ENCODE measurements around the gene KCND2.

DNA sequence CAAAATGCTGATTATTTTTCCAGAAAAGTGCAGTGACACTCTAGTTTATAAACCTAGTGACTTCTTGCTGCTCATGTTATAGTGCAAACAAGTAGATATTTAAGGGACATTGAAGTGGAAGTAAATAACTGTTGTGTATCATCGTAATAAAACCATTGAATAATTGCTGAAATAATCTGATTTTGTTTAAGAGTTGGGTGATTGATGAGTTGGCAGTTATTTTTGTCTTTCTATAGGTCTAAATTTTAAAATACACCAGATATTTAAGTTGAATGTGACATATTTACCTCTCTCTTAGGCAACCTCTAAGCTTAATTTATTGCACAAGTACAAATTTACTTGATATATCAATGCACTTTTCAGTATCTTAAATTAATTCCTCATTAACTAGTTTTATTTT, 392.1 kb downstream of the KCND2 start:
- TF ChIP-seq, protein P1, sequence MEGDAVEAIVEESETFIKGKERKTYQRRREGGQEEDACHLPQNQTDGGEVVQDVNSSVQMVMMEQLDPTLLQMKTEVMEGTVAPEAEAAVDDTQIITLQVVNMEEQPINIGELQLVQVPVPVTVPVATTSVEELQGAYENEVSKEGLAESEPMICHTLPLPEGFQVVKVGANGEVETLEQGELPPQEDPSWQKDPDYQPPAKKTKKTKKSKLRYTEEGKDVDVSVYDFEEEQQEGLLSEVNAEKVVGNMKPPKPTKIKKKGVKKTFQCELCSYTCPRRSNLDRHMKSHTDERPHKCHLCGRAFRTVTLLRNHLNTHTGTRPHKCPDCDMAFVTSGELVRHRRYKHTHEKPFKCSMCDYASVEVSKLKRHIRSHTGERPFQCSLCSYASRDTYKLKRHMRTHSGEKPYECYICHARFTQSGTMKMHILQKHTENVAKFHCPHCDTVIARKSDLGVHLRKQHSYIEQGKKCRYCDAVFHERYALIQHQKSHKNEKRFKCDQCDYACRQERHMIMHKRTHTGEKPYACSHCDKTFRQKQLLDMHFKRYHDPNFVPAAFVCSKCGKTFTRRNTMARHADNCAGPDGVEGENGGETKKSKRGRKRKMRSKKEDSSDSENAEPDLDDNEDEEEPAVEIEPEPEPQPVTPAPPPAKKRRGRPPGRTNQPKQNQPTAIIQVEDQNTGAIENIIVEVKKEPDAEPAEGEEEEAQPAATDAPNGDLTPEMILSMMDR (IDR thresholded peaks at IDR 0.05 in 4 of 5, conservative IDR thresholded peaks at IDR 0.05 in 1 of 5), result no peak
- no peak for TF ChIP-seq POLR2A (IDR thresholded peaks at IDR 0.05)

Measured in gastrocnemius medialis (tissue), 4 donors.